K562 (cell line): Measurements from ENCODE around the gene AP2S1. TPM values are rescaled to one million over a fixed set of nuclear protein-coding genes. Genes with fewer than 3 reads are reported as not detected.

ENCODE experiments used
- ATAC-seq: fragments of 200-7000 bp; cut with Tn5 transposase; 3 replicates; pipeline ENCODE4 v1.9.1; 2020; ENCODE audit warnings: moderate library complexity
- BruUV-seq: library from RNA; stranded (reverse); fragments of 400-500 nt; replicated peaks from 2 replicates; lab custom pipeline; 2021; lab: Mats Ljungman, UMichigan
- CTCF ChIA-PET: fragments of 300-600 bp; formaldehyde crosslinking; extraction: SDS; loops from one replicate; lab custom pipeline; 2021; ENCODE audit warnings: low intra/inter-chr PET ratio; lab: Yijun Ruan, JAX
- POLR2A ChIA-PET: fragments of 300-600, 350-650 bp; sonication (Branson Sonifier 250); formaldehyde crosslinking; extraction: SDS; loops from one replicate; lab custom pipeline; 2021; ENCODE audit warnings: antibody characterized with exemption, inconsistent platforms; lab: Yijun Ruan, JAX
- DNase-seq, 4 experiments: peaks; one replicate each; pipeline versions ENCODE4 v3.0.0 to v3.0.0-alpha.2; 2011 to 2018; ENCODE audit warnings: low spot score in 3 of 4, mixed read lengths in 3 of 4; ENCODE audit errors: extremely low read depth in 1 of 4
- FAIRE-seq: peaks from 2 replicates; lab custom pipeline; 2011; peaks lifted over from hg19 to GRCh38; lab: Jason Lieb, UNC
- H2AFZ ChIP-seq: 2 replicates; pipeline ENCODE4 v1.6.0; 2011; ENCODE audit warnings: low read depth, low read length, control low read depth, inconsistent platforms
- H3K27ac ChIP-seq: fragments of 200-600 bp; 3 replicates; pipeline ENCODE4 v1.8.0; 2011; ENCODE audit warnings: low read depth, mild to moderate bottlenecking, control low read depth, inconsistent platforms, low read length, moderate library complexity, mixed read lengths; ENCODE audit errors: extremely low read depth
- H3K27me3 ChIP-seq, 2 experiments: fragments of 300-600 bp in 1 of 2; 2 replicates in 1 of 2; 3 replicates in 1 of 2; pipeline versions ENCODE4 v1.6.0 to v1.8.0; 2011; ENCODE audit warnings: inconsistent platforms in 2 of 2, low read length in 2 of 2, mild to moderate bottlenecking in 1 of 2, mixed read lengths in 1 of 2, moderate library complexity in 1 of 2; ENCODE audit not compliant: control insufficient read depth in 2 of 2, insufficient read depth in 2 of 2
- H3K36me3 ChIP-seq: fragments of 300-600 bp; 3 replicates; pipeline ENCODE4 v1.8.0; 2011; ENCODE audit warnings: mild to moderate bottlenecking, low read length, inconsistent platforms; ENCODE audit not compliant: control insufficient read depth, insufficient read depth
- H3K4me1 ChIP-seq, 2 experiments: fragments of 200-600 bp in 1 of 2; replicated peaks in 1 of 2; 2 replicates in 1 of 2; 3 replicates in 1 of 2; pipeline versions ENCODE4 v1.5.1 to v1.8.0; 2011; ENCODE audit warnings: inconsistent platforms in 2 of 2, low read length in 2 of 2, mild to moderate bottlenecking in 1 of 2, mixed read lengths in 1 of 2, moderate library complexity in 1 of 2; ENCODE audit not compliant: control insufficient read depth in 2 of 2, insufficient read depth in 2 of 2
- H3K4me2 ChIP-seq: 2 replicates; pipeline ENCODE4 v1.6.1; 2011; ENCODE audit warnings: low read length, control low read depth, inconsistent platforms, mixed read lengths; ENCODE audit not compliant: insufficient read depth
- H3K4me3 ChIP-seq: fragments of 200-600 bp; sonication (generic), shearing (Covaris generic); 2 replicates; pipeline ENCODE4 v1.5.1; 2016; ENCODE audit warnings: control low read depth, inconsistent platforms
- H3K79me2 ChIP-seq: fragments of 200-600 bp; 3 replicates; pipeline ENCODE4 v1.8.0; 2011; ENCODE audit warnings: low read length, inconsistent platforms; ENCODE audit not compliant: control insufficient read depth, insufficient read depth
- H3K9ac ChIP-seq, 2 experiments: 2 replicates each; pipeline versions ENCODE4 v1.6.0 to v1.6.1; 2011; ENCODE audit warnings: low read depth in 2 of 2, low read length in 2 of 2, control low read depth in 1 of 2, inconsistent platforms in 1 of 2, mild to moderate bottlenecking in 1 of 2, mixed read lengths in 1 of 2; ENCODE audit not compliant: insufficient read depth in 1 of 2
- H3K9me1 ChIP-seq: one replicate; pipeline ENCODE4 v1.6.0; 2011; ENCODE audit warnings: inconsistent platforms, mild to moderate bottlenecking, low read length, moderate library complexity; ENCODE audit not compliant: control insufficient read depth, insufficient read depth
- H3K9me3 ChIP-seq: replicated peaks from 2 replicates; pipeline ENCODE4 v1.5.1; 2011; ENCODE audit warnings: low read depth, low read length, inconsistent platforms; ENCODE audit not compliant: control insufficient read depth, insufficient read depth
- H4K20me1 ChIP-seq: replicated peaks from 2 replicates; pipeline ENCODE4 v1.6.1; 2011; ENCODE audit warnings: low read length, inconsistent platforms, mixed read lengths; ENCODE audit not compliant: control insufficient read depth, insufficient read depth
- ARID3B ChIP-seq: fragments of 250-450 bp; sonication (Bioruptor Pico); IDR thresholded peaks from 2 replicates; pipeline ENCODE4 v1.4.0; 2020; ENCODE audit warnings: borderline replicate concordance
- ARNT ChIP-seq, 2 experiments: fragments of 450-650 bp; IDR thresholded peaks; 2 replicates each; pipeline ENCODE4 v1.6.1; 2016; ENCODE audit warnings: mild to moderate bottlenecking in 1 of 2
- COPS2 ChIP-seq: fragments of 450-650 bp; conservative IDR thresholded peaks from 2 replicates; pipeline ENCODE4 v1.6.1; 2016; ENCODE audit warnings: mild to moderate bottlenecking, moderate library complexity
- CREB1 ChIP-seq, 2 experiments: sonication (generic) in 1 of 2; formaldehyde crosslinking in 1 of 2; IDR thresholded peaks; 2 replicates each; pipeline versions ENCODE4 v1.6.1 to v1.8.0; 2012 to 2022; ENCODE audit warnings: inconsistent platforms in 1 of 2, mild to moderate bottlenecking in 1 of 2, missing genetic modification reagents in 1 of 2, moderate library complexity in 1 of 2
- DACH1 ChIP-seq: fragments of 450-650 bp; IDR thresholded peaks from 2 replicates; pipeline ENCODE4 v1.6.1; 2018; ENCODE audit not compliant: partially characterized antibody
- DDX20 ChIP-seq: fragments of 450-650 bp; IDR thresholded peaks from 2 replicates; pipeline ENCODE4 v1.6.1; 2016; ENCODE audit warnings: missing genetic modification characterization, low read depth, mild to moderate bottlenecking, missing compliant biosample characterization, moderate library complexity
- GTF2B ChIP-seq: IDR thresholded peaks from 2 replicates; pipeline ENCODE4 v1.6.1; 2011; ENCODE audit not compliant: insufficient read length; ENCODE audit errors: extremely low read depth
- L3MBTL2 ChIP-seq: fragments of 450-650 bp; IDR thresholded peaks from 2 replicates; pipeline ENCODE4 v1.6.1; 2016; ENCODE audit warnings: mild to moderate bottlenecking, moderate library complexity
- PRMT5 ChIP-seq: sonication (generic); formaldehyde crosslinking; IDR thresholded peaks from 2 replicates; pipeline ENCODE4 v1.5.0; 2020; ENCODE audit warnings: missing genetic modification reagents
- SIX5 ChIP-seq, 2 experiments: IDR thresholded peaks; 2 replicates each; pipeline ENCODE4 v1.6.1; 2011; ENCODE audit warnings: low read length in 2 of 2, borderline replicate concordance in 1 of 2, low read depth in 1 of 2, mild to moderate bottlenecking in 1 of 2, moderate library complexity in 1 of 2; ENCODE audit not compliant: insufficient read depth in 1 of 2
- SP2 ChIP-seq: IDR thresholded peaks from 2 replicates; pipeline ENCODE4 v1.6.1; 2011; ENCODE audit warnings: mild to moderate bottlenecking, low read depth, low read length, moderate library complexity; ENCODE audit not compliant: poor library complexity, severe bottlenecking; ENCODE audit errors: extremely low read depth
- TBP ChIP-seq: optimal IDR thresholded peaks from 2 replicates; pipeline ENCODE3; 2011; ENCODE audit warnings: low read depth, low read length, improper control_type of control experiment
- TCF7 ChIP-seq: sonication (generic); IDR thresholded peaks from 2 replicates; pipeline ENCODE4 v1.6.1; 2016; ENCODE audit warnings: antibody characterized with exemption, borderline replicate concordance
- TGIF2 ChIP-seq: sonication (generic); formaldehyde crosslinking; IDR thresholded peaks from 2 replicates; pipeline ENCODE4 v1.8.1; 2022; ENCODE audit warnings: mild to moderate bottlenecking, missing genetic modification reagents, moderate library complexity
- ZNF764 ChIP-seq: fragments of 250-450 bp; sonication (Bioruptor Pico); IDR thresholded peaks from 2 replicates; pipeline ENCODE4 v1.4.0; 2020; ENCODE audit warnings: low read depth, mild to moderate bottlenecking, moderate library complexity
- WGBS: fragments of 100-300 bp; shearing (Covaris generic); methylation state at CpG from one replicate; pipeline ENCODE4 v1.1.6; 2016; ENCODE audit warnings: low coverage, mixed read lengths; ENCODE audit not compliant: insufficient coverage; ENCODE audit errors: missing lambda C conversion rate; 5-methylcytosine and 5-hydroxymethylcytosine counted together
- in situ Hi-C: fragments of 300-500 bp; cut with MboI; formaldehyde crosslinking; loops from 4 replicates; pipeline ENCODE4 v1.15.0; 2018; ENCODE audit warnings: inconsistent platforms, mixed read lengths
- intact Hi-C: fragments of 100-400 bp; cut with micrococcal nuclease; formaldehyde crosslinking; loops from 2 replicates; pipeline ENCODE4 v1.14.2; 2022
- polyA plus RNA-seq, 8 experiments: library from polyadenylated mRNA; depleted of rRNA in 4 of 8; stranded (reverse) in 5 of 8; unstranded in 3 of 8; fragments of >200 nt; fragmentation: Nextera tagmentation in 2 of 8; fragmentation: Illumina TruSeq in 1 of 8; extraction: Ambion mirVana in 2 of 8; extraction: Trizol in 1 of 8; gene quantifications; 2 replicates each; pipeline versions ENCODE4 v1.2.1 to v1.2.3, GENCODE V29; 2011 to 2014; ENCODE audit warnings: inconsistent platforms in 1 of 8, missing spikeins in 1 of 8
- total RNA-seq, 7 experiments: library from RNA; depleted of rRNA in 6 of 7; stranded (reverse); fragments of >200 nt in 6 of 7; fragmentation: Illumina TruSeq in 2 of 7; extraction: Trizol in 2 of 7; gene quantifications; 2 replicates each; pipeline versions ENCODE4 v1.2.1 to v1.2.3, GENCODE V29; 2011 to 2021; ENCODE audit warnings: low replicate concordance in 1 of 7

AP2S1 gene
- total and polyA plus RNA-seq, 9 of the 15 experiments (the other 6 are each of a cell fraction or from before 2014, with no cell fraction given): 32.4 to 294 (median 136) TPM

GRCh38 chr19:46878613-46879375 is 28.1 kb upstream of the AP2S1 start:
- CTCF ChIA-PET: no interaction called here
- Histone ChIP-seq H3K79me2 (peaks cover 31% of the 10 kb centered on the region), H3K9me3 (no peaks in the 10 kb centered on the region), H2AFZ (no peak overlapping the region), H3K4me1 (peaks cover 2 to 3% of the 10 kb centered on the region in 2 experiments; a peak in 2 of 5 replicates), H3K9me1 (no peaks in the 10 kb centered on the region), H3K27ac (no peak overlapping the region), H3K9ac (peak overlapping the region in 1 of 2 experiments; percentile 28; a peak in 1 of 4 replicates), H3K36me3 (peaks cover 10% of the 10 kb centered on the region), H4K20me1 (no peaks in the 10 kb centered on the region), H3K4me2 (no peak overlapping the region), H3K4me3 (no peak overlapping the region), H3K27me3 (no peaks in the 10 kb centered on the region)
- POLR2A ChIA-PET: interaction anchor here (0.7 to 1.4 kb wide), 3 partner anchors 12 to 118 kb away, joined by 3 to 4 read pairs (median 4); no protein-coding TSS in a partner anchor
- 55% methylated on average over 9 of the region's 9 CpGs for WGBS
- TF ChIP-seq CREB1 (IDR thresholded peaks at IDR 0.05) (no peak), CREB1 (CRISPR knock-in tag; IDR thresholded peaks at IDR 0.05) (no peak), TGIF2 (CRISPR knock-in tag) (no peak), PRMT5 (no peak), L3MBTL2 (no peak), GTF2B (no peak), TCF7 (no peak), DDX20 (no peak), TBP (no peak), COPS2 (no peak), ZNF764 (CRISPR knock-in tag) (no peak), SIX5 (IDR thresholded peaks at IDR 0.05; ENCODE audit: borderline replicate concordance in 1 of 2, insufficient read depth in 1 of 2, low read depth in 1 of 2, low read length in 2 of 2) (no peak), ARNT (IDR thresholded peaks at IDR 0.05) (no peak), ARID3B (CRISPR knock-in tag) (no peak), SP2 (no peak), DACH1 (no peak)
- intact Hi-C loops: no loop called here
- FAIRE-seq (no peak), DNase-seq (no peak), ATAC-seq (peak; percentile 27; the same call in 1 of the 3 replicates)
- BruUV-seq: no TSS peak
- in situ Hi-C loops: no loop called here
